Prostate gland (tissue), 2 donors: ENCODE data around the gene ZCCHC18. TPM values are rescaled to one million over a fixed set of nuclear protein-coding genes. Genes with fewer than 3 reads are reported as not detected.
"Not testable (repeated sequence)": the region's sequence is repeated elsewhere in the genome, so short reads cannot be mapped to it uniquely, and the experiment has no call there.

Source experiments
- DNase-seq: peaks from one replicate; pipeline ENCODE4 v3.0.0-alpha.2; 2019; ENCODE audit warnings: low spot score
- H3K27ac ChIP-seq, 2 donors: fragments of 200-600 bp; sonication (generic); 2 replicates each; pipeline ENCODE4 v1.5.1; 2017 to 2019
- H3K27me3 ChIP-seq: fragments of 200-600 bp; sonication (generic); replicated peaks from 2 replicates; pipeline ENCODE4 v1.5.1; 2019; ENCODE audit not compliant: insufficient read depth
- H3K36me3 ChIP-seq, 2 donors: fragments of 200-600 bp; sonication (generic); 1 replicate in 1 of 2; 2 replicates in 1 of 2; pipeline versions ENCODE4 v1.5.1 to v1.8.1; 2017 to 2019
- H3K4me1 ChIP-seq: fragments of 200-600 bp; sonication (generic); replicated peaks from 2 replicates; pipeline ENCODE4 v1.5.1; 2019
- H3K4me3 ChIP-seq, 2 donors: fragments of 200-600 bp; sonication (generic); 2 replicates each; pipeline ENCODE4 v1.5.1; 2017 to 2019
- H3K9me3 ChIP-seq: fragments of 200-600 bp; sonication (generic); 2 replicates; pipeline ENCODE4 v1.5.1; 2017
- POLR2A ChIP-seq: fragments of 450-650 bp; IDR thresholded peaks from one replicate; pipeline ENCODE4 v1.6.1; 2016; ENCODE audit warnings: antibody characterized with exemption, mild to moderate bottlenecking
- POLR2AphosphoS5 ChIP-seq: sonication (generic); formaldehyde crosslinking; IDR thresholded peaks from one replicate; pipeline ENCODE4 v1.6.1; 2017; ENCODE audit warnings: antibody characterized with exemption
- WGBS: methylation state at CpG from one replicate; pipeline ENCODE4 v1.1.5; 2018; 5-methylcytosine and 5-hydroxymethylcytosine counted together
- intact Hi-C: fragments of 100-400 bp; cut with DNase I; formaldehyde crosslinking; loops from one replicate; pipeline ENCODE4 v1.14.2; 2022
- total RNA-seq, 2 donors: library from RNA; depleted of rRNA; stranded (reverse); fragments of >200 nt; gene quantifications; one replicate each; pipeline ENCODE4 v1.1.0, GENCODE V29; 2016
- TF ChIP-seq, protein P1 (sequence below), 4 experiments: fragments of 200-600 bp in 2 of 4; fragments of 450-650 bp in 2 of 4; sonication (generic) in 2 of 4; IDR thresholded peaks; 1 replicate in 3 of 4; 2 replicates in 1 of 4; pipeline ENCODE4 v1.5.1; 2016 to 2019; ENCODE audit warnings: antibody characterized with exemption in 4 of 4, mild to moderate bottlenecking in 2 of 4, moderate library complexity in 2 of 4

Gene ZCCHC18
- total RNA-seq: 10 to 100 TPM in 1 of 2 donors, under 1 TPM in 1; 0.14 to 17.2 TPM

- no peak for TF ChIP-seq POLR2A
- TF ChIP-seq POLR2AphosphoS5: no peak
- TF ChIP-seq, protein P1, sequence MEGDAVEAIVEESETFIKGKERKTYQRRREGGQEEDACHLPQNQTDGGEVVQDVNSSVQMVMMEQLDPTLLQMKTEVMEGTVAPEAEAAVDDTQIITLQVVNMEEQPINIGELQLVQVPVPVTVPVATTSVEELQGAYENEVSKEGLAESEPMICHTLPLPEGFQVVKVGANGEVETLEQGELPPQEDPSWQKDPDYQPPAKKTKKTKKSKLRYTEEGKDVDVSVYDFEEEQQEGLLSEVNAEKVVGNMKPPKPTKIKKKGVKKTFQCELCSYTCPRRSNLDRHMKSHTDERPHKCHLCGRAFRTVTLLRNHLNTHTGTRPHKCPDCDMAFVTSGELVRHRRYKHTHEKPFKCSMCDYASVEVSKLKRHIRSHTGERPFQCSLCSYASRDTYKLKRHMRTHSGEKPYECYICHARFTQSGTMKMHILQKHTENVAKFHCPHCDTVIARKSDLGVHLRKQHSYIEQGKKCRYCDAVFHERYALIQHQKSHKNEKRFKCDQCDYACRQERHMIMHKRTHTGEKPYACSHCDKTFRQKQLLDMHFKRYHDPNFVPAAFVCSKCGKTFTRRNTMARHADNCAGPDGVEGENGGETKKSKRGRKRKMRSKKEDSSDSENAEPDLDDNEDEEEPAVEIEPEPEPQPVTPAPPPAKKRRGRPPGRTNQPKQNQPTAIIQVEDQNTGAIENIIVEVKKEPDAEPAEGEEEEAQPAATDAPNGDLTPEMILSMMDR (IDR thresholded peaks at IDR 0.05): no peak
- H3K4me1 ChIP-seq: no peaks in the 10 kb centered on the region
- 0% methylated on average over 36 of the region's 67 CpGs for WGBS
- H3K27me3 ChIP-seq: no peaks in the 10 kb centered on the region
- H3K27ac ChIP-seq: peak within 1 kb of the TSS; percentile 19 to 49
- H3K4me3 ChIP-seq: peak within 1 kb of the TSS; percentile 38 to 39
- peak; percentile 3 for DNase-seq
- H3K36me3 ChIP-seq: no peaks in the 10 kb centered on the region
- intact Hi-C loops: no loop called here
- no peaks in the 10 kb centered on the region for H3K9me3 ChIP-seq
These were observed at the start of gene ZCCHC18 for GRCh38 chrX:104112326-104112951. Gene ZCCHC18 (plus strand): TSS chrX:104112523. CDS start chrX:104114112, 1,589 bp downstream.

- intact Hi-C loops, DNase-seq: not testable (repeated sequence)
- WGBS: no CpG with 5 or more reads among the region's 18 CpGs
These were observed 49.7 kb upstream of the ZCCHC18 start for GRCh38 chrX:104062636-104063035.

GRCh38 chrX:104075778-104076445 lies 36.4 kb upstream of the ZCCHC18 start, which contains the start of gene TMSB15C:
Gene TMSB15C (minus strand): TSS chrX:104076236.
- H3K27me3 ChIP-seq, H3K36me3 ChIP-seq, H3K4me3 ChIP-seq, H3K9me3 ChIP-seq, DNase-seq, H3K27ac ChIP-seq, H3K4me1 ChIP-seq, intact Hi-C loops: not testable (repeated sequence)
- no CpG with 5 or more reads among the region's 46 CpGs for WGBS

More at GRCh38 chrX:104062636-104063035, 49.7 kb upstream of the ZCCHC18 start:
- not testable (repeated sequence) for H3K27me3 ChIP-seq, H3K27ac ChIP-seq, H3K4me3 ChIP-seq, H3K36me3 ChIP-seq, H3K9me3 ChIP-seq, H3K4me1 ChIP-seq

GRCh38 chrX:104077854-104078253 lies 34.5 kb upstream of the ZCCHC18 start:
- H3K36me3 ChIP-seq, H3K4me3 ChIP-seq, H3K9me3 ChIP-seq, H3K27me3 ChIP-seq, intact Hi-C loops, DNase-seq, H3K27ac ChIP-seq, H3K4me1 ChIP-seq: not testable (repeated sequence)
- WGBS: no CpG with 5 or more reads among the region's 6 CpGs

- H3K4me1 ChIP-seq: no peaks in the 10 kb centered on the region
- no peak for DNase-seq
- intact Hi-C loops: no loop called here
These were observed 28.3 kb upstream of the ZCCHC18 start for GRCh38 chrX:104084063-104084462.

GRCh38 chrX:104084534-104085277 lies 27.6 kb upstream of the ZCCHC18 start:
- 90% methylated on average over 2 of the region's 5 CpGs for WGBS
- TF ChIP-seq POLR2A (no peak), POLR2AphosphoS5 (no peak)
- TF ChIP-seq, protein P1 (IDR thresholded peaks at IDR 0.05): no peak

More at GRCh38 chrX:104084063-104084462, 28.3 kb upstream of the ZCCHC18 start:
- no peak overlapping the region for H3K4me3 ChIP-seq
- no peaks in the 10 kb centered on the region for H3K9me3 ChIP-seq
- no peak for TF ChIP-seq POLR2AphosphoS5
- TF ChIP-seq, protein P1 (IDR thresholded peaks at IDR 0.05): no peak
- no peak overlapping the region for H3K27ac ChIP-seq
- WGBS: 71% methylated on average over 3 of the region's 4 CpGs
- H3K27me3 ChIP-seq: no peaks in the 10 kb centered on the region
- H3K36me3 ChIP-seq: no peaks in the 10 kb centered on the region

More at GRCh38 chrX:104084534-104085277, 27.6 kb upstream of the ZCCHC18 start:
- Histone ChIP-seq H3K4me3 (no peak overlapping the region), H3K27ac (no peak overlapping the region), H3K9me3 (no peaks in the 10 kb centered on the region), H3K4me1 (no peaks in the 10 kb centered on the region), H3K36me3 (no peaks in the 10 kb centered on the region), H3K27me3 (no peaks in the 10 kb centered on the region)
- intact Hi-C loops: no loop called here
- DNase-seq: no peak
